MM.1S (cell line): ENCODE measurements around the gene LINC00305.

Experiments
- CTCF ChIP-seq: fragments of 300-600 bp; sonication (generic); IDR thresholded peaks from 2 replicates; pipeline ENCODE4 v1.5.1; 2016; ENCODE audit warnings: antibody characterized with exemption, low read length, mixed read lengths
- EZH2phosphoT487 ChIP-seq: fragments of 300-600 bp; sonication (generic); IDR thresholded peaks from 2 replicates; pipeline ENCODE4 v1.6.1; 2018; ENCODE audit warnings: antibody characterized with exemption, low read length

- TF ChIP-seq CTCF (no peak), EZH2phosphoT487 (no peak)
These were observed 30.7 kb upstream of the LINC00305 start for GRCh38 chr18:64179556-64180080.
